ENCODE results near the gene OMP.

The OMP gene

DNA sequence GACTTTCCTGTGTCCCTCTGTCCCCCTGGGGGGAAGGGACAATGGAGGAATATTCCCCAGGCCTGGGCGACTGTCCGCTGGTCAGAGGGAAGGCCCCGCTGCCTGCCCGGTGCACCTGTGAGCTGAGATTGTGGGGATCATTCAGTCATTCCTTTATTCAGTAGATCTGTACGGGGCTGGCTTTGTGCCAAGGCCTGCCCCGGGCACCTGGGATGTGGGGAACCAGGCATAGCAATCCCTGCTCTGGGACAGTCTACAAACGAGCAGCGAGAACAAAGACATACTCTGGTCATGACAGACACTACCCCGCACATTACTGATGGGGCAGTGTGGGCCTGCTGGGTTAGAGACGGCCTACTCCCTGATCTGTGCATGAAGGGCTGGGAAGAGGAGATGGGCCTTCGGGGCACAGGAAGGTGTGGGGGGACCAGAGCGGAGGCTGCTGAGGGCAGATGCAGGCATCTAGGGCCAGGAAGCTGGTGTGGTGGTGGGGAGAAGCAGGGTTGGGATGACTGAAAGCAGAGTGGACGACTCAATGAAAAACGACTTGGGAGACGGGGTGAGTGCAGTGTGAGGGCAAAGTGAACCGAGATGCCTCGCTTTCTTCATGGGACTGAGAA lies 23.6 kb downstream of the OMP start:
- DNase-seq, result no peak

DNA sequence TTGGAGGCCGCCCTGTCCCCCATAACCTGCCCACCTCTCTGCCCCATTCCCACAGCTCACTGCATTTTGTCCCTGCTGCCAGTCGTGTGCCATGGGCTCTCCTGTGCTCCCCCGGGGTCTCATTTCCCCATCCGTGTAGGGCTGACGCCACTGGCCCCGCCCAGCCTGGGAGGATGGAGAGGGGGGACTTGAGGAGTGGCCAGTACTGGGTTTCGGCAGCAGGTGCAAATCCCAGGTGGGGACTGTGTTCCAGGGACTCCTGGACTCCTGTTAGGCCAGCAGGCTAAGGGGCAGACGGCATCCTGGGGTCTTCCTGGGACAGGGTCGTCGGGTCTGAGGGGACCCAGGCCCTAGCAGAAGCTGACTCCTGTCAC lies 24.2 kb downstream of the OMP start:
- no peak for DNase-seq

- peak; percentile 26 for DNase-seq
These were observed 24.7 kb downstream of the OMP start for GRCh38 chr11:77127235-77127911.

DNA sequence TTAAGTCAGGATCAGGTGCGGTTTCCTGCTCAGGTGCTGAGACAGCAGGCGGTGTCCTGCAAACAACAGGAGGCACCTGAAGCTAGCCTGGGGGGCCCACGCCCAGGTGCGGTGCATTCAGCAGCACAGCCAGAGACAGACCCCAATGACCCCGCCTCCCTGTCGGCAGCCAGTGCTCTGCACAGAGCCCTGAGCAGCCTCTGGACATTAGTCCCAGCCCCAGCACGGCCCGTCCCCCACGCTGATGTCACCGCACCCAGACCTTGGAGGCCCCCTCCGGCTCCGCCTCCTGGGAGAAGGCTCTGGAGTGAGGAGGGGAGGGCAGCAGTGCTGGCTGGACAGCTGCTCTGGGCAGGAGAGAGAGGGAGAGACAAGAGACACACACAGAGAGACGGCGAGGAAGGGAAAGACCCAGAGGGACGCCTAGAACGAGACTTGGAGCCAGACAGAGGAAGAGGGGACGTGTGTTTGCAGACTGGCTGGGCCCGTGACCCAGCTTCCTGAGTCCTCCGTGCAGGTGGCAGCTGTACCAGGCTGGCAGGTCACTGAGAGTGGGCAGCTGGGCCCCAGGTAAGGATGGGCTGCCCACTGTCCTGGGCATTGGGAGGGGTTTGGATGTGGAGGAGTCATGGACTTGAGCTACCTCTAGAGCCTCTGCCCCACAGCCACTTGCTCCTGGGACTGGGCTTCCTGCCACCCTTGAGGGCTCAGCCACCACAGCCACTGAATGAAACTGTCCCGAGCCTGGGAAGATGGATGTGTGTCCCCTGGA lies 25.5 kb downstream of the OMP start, which contains the start of gene MYO7A:
MYO7A (plus strand) TSS at position 327 of the 772 bp plus-strand sequence. CDS start 2,389 bp downstream, outside the sequence.
- DNase-seq, result peak; percentile 27

DNA sequence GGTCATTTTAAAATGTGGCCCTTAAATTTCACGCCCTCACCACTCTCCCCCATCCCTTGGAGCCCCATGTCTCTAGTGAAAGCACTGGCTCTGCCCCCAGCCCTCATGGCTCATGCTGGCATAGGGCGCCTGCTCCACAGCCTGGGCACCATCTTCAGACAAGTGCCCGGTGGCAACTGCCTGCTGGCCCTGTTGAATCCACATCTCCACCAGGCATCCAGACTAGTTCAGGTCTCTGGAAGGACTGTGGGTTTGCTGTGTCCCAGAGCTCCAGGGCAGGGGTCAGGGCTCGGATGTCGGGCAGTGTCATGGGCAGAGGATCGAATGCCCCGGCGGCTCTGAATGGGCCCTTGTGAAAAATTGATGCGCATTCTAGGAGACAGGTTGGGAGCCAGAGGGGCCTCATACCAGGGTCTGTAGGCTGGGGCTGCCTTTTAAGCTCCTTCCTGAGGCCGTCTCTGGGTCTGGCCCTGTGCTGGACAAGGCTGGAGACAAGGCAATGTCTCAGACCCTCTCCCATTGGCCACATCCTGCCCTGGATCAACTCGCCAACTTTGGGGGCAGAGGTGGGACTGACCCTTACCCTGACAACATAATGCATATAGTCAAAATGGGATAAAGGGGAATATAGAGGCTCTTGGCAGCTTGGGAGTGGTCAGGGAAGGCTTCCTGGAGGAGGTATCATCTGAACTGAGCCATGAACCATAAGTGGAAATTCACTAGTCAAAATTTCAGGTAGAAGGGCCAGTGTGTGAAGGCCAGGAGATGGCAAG lies 26.6 kb downstream of the OMP start:
- no peak for DNase-seq

GRCh38 chr11:77129842-77130756 lies 27.5 kb downstream of the OMP start:
- DNase-seq, result no peak

GRCh38 chr11:77130763-77131513 lies 28.3 kb downstream of the OMP start:
- no peak for DNase-seq

GRCh38 chr11:77131560-77131959 lies 28.9 kb downstream of the OMP start:
- DNase-seq, result no peak

- DNase-seq, result no peak
These were observed 32.4 kb downstream of the OMP start for GRCh38 chr11:77135069-77135468.

GRCh38 chr11:77136074-77136473 lies 33.4 kb downstream of the OMP start:
- DNase-seq, result no peak

GRCh38 chr11:77136784-77137420 lies 34.3 kb downstream of the OMP start:
- DNase-seq, result no peak

DNA sequence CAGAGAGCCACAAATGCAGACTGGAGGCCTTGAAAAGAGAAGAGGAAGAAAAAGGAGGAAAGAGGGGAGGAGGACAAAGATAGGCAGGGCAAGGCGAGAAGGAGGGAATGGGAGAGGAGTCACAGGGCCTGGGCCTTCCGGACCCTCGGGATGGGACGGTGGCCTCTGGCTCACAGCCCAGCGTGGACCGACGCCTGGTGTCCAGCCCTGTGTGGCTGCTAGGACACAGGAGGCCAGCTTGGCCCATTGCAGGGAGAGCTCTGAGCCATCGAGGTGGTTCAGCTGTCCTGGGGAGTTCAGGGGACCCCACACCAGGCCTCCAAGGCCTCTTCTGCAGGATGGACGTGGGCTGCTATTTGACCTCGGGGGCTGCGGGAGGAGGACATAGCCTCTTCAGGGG lies 34.8 kb downstream of the OMP start:
- DNase-seq, result no peak

GRCh38 chr11:77138106-77138649 lies 35.5 kb downstream of the OMP start:
- no peak for DNase-seq

DNA sequence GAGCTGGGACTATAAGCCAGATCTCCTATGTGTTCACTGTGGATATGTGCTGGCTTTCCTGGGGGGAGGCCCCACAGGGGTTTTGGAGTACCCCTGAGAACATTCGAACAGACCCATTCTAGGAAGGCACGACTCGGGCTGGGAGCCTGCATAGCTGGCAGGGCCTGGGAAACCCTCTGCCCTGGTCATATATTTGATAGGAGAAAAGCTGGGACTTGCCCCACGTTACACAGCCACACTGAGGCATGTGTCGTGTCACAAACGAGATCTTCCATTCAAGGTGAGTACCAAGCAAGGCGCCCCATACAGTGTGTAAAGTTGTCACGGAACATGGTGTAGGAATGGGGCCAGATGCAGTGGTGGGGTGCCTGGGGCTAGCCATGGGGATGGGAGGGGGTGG lies 36.6 kb downstream of the OMP start:
- no peak for DNase-seq

GRCh38 chr11:77140231-77140851 lies 37.7 kb downstream of the OMP start:
- DNase-seq, result no peak

DNA sequence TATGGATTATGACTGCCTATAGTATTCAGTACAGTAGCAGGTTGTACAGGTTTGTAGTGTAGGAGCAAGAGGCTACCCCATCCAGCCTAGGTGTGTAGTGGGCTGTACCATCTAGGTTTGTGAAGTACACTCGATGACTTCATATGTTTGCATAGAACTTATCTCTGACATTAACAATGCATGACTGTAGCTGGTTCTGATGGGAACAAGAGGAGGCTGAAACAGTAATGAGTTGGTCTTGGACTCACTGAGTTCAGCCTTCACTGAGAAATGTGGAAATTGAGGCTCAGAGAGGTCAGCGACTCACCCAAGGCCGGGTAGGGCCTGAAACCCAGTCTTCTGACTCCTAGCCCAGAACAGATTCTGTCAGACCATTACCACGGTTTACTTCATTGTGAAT lies 38.4 kb downstream of the OMP start:
- peak; percentile 23 for DNase-seq

GRCh38 chr11:77141475-77141874 lies 38.8 kb downstream of the OMP start:
- DNase-seq, result no peak

DNA sequence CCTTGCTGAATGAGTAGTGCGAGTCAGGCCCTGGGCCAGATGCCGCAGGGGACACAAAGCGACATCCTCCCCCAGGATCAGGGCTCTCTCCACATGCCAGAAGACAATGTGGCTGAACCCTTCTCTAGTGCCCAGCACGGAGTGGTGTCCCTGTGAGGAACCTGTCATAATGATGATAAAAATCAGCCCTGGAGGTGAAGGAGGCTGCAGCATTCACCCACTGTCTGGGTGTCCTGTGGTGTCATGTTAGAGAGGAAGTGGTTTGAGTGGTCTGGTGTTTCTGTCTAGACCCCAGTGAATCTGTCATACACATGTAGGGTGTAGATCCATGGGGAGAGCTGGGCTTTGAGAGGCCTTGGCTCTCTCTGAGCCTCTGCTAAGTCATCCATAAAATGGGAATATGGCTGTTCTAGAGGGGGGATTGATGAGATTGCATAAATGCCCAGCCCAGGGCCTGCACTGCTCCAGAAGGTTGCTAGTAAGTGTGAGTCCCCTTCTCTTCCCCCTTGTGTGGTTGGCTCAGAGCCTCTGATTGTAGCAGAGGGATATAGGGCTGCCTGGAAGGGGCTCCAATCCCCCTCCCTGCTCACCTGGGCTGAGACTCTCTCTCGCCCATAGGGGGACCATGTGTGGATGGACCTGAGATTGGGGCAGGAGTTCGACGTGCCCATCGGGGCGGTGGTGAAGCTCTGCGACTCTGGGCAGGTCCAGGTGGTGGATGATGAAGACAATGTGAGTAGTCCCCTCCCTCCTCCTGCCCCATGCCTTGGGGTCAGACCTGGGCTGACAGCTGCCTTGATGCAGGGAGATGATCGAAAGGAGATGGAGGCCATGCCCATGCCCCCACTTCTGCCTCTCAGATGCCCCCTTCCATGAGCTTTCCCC lies 39.7 kb downstream of the OMP start:
- DNase-seq, result no peak

DNA sequence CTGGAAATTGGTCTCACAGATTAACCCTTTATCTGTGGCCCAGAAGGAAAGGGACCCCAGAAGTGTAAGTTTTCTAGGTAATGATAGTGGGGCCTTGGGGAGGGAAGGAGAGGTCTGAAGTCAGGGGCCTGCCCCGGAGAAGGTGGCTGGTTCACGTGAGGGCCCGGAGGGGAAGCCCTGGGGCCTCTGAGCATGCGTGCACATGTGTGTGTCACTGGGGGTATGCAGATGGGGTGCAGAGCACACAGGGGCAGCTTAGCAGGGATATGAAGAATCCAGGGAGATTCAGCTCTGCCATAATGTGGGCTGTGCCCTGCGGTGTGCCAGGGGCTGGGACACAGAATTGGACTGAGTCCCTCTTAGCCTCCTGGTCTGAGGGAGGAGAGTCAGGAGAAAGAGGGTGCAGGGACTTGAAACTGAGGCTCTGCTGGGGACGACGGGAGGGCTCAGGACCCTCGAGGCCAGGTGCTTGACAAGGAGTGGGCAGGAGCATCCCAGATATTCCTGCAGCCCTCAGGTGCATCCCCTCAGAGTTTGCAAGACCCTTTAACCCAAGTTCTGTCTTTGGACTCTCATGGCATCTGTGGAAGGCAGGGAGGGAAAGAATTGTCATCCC lies 40.9 kb downstream of the OMP start:
- DNase-seq, result no peak

Measured in SHP77 treated with DMSO at 0.1 percent for 48 hours (cell line).